ENCODE results near the gene CES5A. TPM values are rescaled to one million over a fixed set of nuclear protein-coding genes. Genes with fewer than 3 reads are reported as not detected.
A peak's percentile ranks its signal among the peaks of the same experiment; 100 is the strongest.
"Not testable (repeated sequence)": the region's sequence is repeated elsewhere in the genome, so short reads cannot be mapped to it uniquely, and the experiment has no call there.

CES5A gene
- total RNA-seq, 1 donor from 2014 or later = 0.39 TPM

- DNase-seq (ENCODE audit: low spot score) = no peak
Measured at GRCh38 chr16:55876854-55877253, 1.7 kb upstream of the CES5A start.

DNA sequence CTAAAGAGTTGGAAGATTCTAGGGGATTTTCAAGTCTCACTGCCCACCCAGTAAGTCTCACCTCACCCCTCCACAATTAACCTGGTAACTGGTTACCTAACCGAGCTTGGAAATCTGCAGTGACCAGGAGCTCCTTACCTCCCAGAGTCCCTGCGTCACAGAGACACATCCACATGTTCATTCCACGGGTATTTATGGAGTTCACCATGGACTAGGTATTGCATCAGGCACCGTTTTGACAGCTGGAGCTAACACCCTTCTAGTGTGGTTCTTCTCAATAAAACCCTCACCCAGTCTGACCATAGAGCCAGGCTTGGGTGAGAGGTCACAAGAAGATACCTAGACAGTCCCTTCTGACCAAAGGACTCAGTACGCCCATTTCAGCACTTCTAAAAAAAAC lies 2.1 kb downstream of the CES5A start:
- no peak for DNase-seq (ENCODE audit: low spot score)

GRCh38 chr16:55872130-55872529 lies 3.0 kb downstream of the CES5A start:
- no peak for DNase-seq (ENCODE audit: low spot score)

GRCh38 chr16:55871411-55872038 lies 3.6 kb downstream of the CES5A start:
- no peak for DNase-seq (ENCODE audit: low spot score)

GRCh38 chr16:55868980-55869379 lies 6.2 kb downstream of the CES5A start:
- DNase-seq (ENCODE audit: low spot score) = no peak

DNA sequence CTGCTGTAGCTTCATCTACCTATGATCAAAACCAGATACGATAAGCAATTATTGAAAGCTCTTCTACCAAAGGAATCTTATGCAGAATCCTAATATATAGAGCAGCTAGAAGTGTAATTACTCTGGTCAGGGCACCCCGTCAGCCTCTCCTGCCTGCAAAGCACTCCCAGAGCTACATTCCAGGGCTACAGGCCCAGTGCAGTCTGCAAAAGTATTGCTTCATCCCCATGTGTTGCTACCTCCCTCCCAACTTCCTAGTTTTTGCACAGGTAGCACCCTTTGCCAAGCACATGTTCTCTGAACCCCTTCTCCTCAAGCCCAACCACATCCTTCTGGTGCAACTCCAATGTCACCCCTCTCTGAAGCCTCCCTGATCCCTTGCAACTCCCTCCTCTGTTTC lies 7.0 kb downstream of the CES5A start:
- no peak for DNase-seq (ENCODE audit: low spot score)

DNA sequence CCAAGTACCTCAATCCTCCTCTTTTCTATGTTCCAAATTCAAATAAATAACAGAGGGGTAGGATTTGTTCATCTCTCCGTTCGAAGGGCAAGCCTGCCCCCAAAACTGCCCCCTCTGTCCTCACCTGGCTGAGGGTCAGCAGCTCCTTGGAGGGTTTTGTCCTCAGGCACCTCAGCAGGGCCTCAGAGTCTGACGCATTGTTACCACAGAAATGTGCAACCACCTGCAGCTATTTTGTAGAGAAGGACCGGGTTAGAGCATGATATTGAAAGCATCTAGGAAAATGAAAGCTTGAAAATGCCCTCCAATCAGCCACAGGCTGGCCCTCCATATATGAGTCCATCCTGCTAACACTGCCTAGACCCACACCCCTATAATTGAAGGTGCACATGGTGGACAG lies 13.9 kb downstream of the CES5A start:
- no peak for DNase-seq (ENCODE audit: low spot score)

GRCh38 chr16:55857650-55858049 lies 17.5 kb downstream of the CES5A start:
- not testable (repeated sequence) for DNase-seq (ENCODE audit: low spot score)

DNA sequence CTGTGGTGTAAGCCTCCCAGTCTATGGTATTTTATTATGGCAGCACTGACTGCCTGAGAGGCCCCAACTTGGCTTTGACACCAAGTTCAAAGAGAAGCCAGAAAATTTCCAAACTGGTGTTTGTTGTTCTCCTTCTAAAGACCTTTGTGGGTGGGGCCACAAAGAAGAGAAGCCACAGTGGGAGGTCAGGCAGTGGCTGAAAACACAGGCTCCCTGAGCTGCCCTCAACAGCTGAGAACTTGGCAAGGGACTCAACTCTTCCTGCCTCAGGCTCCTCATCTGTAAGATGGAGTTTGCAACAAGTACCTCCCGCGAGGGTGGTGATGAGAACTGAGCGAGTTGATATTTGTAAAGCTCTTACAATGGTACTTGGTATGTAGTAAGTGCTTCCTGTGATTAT lies 18.2 kb downstream of the CES5A start:
- DNase-seq (ENCODE audit: low spot score) = no peak

DNA sequence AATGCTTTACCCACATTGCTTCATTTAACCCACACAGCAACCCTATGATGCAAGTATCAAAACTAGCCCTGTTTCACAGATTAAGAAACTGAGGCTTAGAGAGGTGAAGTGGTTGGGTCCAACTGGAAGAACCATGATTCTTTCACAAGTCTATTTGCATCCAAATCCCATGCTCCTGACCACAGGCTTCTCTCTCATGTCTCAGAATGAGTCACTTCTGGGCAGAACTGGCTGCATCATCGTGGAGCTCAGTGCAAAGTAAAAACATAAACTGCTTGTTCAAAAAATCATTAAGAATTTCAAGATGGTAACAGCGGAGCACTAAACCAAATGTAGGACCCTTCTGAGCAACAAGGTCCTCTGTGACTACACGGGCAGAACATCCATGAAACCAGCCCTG lies 22.1 kb downstream of the CES5A start:
- no peak for DNase-seq (ENCODE audit: low spot score)

- no peak for DNase-seq (ENCODE audit: low spot score)
Measured at GRCh38 chr16:55849536-55849935, 25.6 kb downstream of the CES5A start.

DNA sequence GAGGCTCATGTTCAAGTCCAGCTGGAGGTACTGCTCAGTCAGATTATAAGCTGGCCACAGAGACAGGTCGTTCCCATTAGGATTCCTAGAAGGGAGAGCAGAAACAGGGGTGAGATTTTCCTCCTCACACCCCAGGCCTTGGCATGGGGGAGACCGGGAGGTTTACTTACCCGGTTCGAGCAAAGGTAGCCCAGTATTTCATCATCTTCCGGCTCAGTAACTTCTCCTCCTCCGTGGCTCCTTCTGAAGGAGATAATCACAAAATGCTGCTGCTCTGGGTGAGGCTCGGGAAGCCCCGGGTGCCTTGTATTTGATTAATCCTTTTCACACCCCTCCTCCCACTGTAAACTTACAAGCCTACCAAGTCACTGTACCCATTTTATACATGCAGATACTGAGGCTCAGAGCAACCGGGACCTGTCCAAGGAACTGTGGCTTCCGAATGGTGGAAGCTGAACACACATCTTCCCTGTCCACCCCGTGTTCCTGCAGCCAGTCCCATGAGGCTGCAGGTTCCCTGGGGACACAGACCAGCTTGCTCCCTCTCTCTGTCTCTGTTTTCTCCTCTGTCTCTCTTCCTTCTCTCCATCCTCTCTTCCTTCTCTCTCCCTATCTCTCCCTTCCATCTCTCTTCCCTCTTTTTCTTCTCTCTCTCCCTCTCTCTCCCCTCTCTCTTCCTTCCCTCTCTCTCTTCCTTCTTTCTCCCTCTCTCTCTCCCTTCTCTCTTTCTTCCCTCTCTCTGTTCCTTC lies 28.4 kb downstream of the CES5A start:
- no peak for DNase-seq (ENCODE audit: low spot score)

GRCh38 chr16:55843105-55843395 lies 32.1 kb downstream of the CES5A start:
- no peak for DNase-seq (ENCODE audit: low spot score)

DNA sequence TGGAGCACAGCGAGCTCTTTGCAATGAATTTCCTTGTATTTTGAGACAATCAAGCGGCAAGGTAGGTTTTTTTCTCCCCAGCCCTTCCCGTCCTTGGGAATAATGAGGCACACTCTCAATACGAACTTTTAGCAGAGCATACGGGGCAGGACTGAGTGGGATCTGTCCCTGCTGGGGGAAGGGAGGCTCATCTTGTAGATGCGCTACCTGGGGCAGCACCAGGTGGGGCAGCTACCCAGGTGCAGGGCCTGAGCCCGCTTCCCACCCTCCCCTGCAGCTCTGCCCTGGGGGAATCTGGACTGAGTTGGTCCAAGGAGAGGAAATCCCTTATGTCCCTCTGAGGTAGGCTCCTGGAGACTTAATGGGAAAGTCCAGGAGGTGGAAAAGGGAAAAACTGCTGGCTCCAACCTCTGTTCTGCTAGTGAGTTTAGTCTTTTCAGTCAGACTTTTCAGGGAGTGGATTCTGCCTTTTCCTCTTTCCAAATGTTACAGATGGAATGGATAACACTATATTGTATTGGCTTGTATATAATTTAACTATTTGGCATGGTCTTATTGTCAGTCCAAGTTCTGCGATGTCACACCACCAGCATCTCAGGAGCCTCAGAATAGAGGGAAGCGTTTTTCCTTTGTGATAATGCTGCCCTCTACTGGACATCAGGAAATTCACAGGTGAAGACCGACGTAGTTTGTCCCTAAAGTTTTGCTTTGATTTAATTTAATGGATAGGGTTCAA lies 32.6 kb downstream of the CES5A start:
- no peak for DNase-seq (ENCODE audit: low spot score)

GRCh38 chr16:55839115-55839514 lies 36.1 kb downstream of the CES5A start:
- no peak for DNase-seq (ENCODE audit: low spot score)

- no peak for DNase-seq (ENCODE audit: low spot score)
Measured at GRCh38 chr16:55836158-55836611, 39.0 kb downstream of the CES5A start.

DNA sequence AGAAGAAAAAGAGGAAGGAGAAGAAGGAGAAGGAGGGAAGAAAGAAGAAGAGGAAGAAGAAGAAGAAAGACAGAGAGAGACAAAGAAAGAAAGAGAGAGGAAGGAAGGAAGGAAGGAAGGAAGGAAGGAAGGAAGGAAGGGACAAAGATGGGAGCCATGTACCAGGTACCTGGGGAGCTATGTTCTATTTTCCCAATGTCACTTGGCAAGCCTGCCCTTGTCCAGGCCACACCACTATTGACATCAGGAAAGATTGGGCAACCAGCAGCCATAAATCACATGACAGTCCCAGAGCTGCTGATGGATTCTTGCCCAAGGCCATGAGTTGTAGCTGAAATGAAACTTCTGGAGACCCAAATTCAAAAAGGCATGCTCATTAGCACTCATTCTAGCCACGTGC lies 39.6 kb downstream of the CES5A start:
- DNase-seq (ENCODE audit: low spot score) = peak; percentile 71

DNA sequence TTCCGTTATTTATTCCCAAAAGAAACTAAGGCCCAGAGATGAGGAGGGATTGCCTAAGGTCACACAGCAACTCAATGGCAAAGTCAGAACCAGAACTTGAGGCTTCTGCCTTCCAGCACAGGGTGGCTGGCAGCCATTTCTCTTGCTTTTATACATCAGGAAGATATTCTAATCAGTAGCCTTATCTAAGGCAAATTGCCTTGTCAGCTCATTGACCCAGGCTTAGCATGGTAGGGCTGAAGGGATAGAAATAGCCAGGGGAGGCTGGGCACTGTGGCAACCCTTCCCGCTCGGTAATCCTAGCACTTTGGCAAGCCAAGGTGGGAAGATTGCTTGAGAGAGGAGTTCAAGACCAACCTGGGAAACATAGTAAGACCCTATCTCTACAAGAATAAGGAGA lies 40.0 kb downstream of the CES5A start:
- not testable (repeated sequence) for DNase-seq (ENCODE audit: low spot score)

GRCh38 chr16:55834049-55834448 lies 41.1 kb downstream of the CES5A start:
- DNase-seq (ENCODE audit: low spot score) = no peak

DNA sequence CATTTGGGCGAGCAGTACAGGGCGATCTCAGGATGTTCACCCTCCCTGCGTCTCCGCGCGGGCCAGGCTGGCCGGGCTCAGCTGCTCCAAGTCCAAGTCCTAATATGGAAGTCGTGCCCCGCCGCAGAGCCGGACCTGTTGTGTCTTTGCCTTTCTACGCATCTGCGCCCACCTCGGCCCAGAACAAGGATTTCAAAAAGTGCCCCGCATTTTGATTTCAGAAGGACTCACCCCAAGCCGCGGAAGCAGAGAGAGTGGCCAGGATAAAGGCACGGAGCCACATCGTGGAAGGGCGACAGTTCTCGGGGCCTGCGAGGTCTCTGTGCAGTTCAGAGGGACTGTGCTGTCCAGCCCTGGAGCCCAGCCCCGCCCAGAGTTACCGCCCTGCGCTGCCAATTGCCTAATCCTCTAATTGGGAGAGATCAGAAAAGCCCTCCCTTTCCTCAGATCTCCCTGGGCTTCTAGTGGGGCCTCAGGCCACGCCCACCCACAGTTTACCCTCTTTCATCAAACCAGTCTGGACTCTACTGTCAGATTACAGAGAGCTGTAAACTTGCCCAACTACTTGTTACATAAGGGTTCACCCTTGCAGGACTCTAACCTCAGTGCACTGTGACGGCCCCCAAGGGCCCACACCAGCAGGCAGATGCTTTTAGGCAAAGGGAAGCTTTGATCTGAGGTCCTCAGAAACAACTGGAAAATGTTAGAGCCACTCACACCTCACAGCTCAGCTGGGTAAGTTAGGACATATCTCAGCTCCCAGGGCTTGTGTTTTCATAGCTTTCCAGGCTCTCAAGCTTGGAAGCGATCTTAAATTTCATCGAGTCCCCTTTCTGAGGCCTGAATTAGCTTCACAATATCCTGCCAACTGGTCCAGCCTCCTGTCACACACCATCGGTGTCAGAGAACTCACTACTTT lies 42.1 kb downstream of the CES5A start, which contains the start of gene CES1:
CES1 (minus strand) TSS at position 324 of the 919 bp plus-strand sequence; CDS start at position 283, 41 bp downstream.
- DNase-seq (ENCODE audit: low spot score) = peak; percentile 84

DNA sequence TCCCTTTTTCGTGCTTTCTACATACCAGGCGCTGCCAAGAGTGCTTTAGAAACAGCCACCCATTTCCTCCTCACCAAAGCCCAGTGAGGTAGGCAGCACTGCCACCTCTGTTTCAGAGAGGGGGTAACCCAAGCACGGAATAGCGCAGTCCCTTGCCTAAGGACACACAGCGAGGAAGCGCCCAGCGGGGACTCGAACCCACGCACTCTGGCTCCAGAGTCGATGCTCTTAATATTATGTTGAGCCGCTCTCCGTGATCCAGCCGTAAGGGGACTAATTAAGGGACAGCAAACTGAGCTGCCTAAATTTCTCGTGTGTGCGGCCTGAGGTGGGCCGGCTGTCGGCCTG lies 42.8 kb downstream of the CES5A start:
- DNase-seq (ENCODE audit: low spot score) = no peak
